GM10266 (cell line): ENCODE data around the gene BCAS3.
"Not testable (repeated sequence)": the region's sequence is repeated elsewhere in the genome, so short reads cannot be mapped to it uniquely, and the experiment has no call there.

ENCODE experiments used
- DNase-seq: peaks from one replicate; pipeline ENCODE4 v3.0.0; 2012; ENCODE audit errors: extremely low spot score
- CTCF ChIP-seq: IDR thresholded peaks from 2 replicates; pipeline ENCODE4 v1.5.1; 2012; ENCODE audit warnings: mild to moderate bottlenecking, low read depth; ENCODE audit not compliant: control insufficient read depth, insufficient read depth; ENCODE audit errors: missing control alignments

The BCAS3 gene

DNA sequence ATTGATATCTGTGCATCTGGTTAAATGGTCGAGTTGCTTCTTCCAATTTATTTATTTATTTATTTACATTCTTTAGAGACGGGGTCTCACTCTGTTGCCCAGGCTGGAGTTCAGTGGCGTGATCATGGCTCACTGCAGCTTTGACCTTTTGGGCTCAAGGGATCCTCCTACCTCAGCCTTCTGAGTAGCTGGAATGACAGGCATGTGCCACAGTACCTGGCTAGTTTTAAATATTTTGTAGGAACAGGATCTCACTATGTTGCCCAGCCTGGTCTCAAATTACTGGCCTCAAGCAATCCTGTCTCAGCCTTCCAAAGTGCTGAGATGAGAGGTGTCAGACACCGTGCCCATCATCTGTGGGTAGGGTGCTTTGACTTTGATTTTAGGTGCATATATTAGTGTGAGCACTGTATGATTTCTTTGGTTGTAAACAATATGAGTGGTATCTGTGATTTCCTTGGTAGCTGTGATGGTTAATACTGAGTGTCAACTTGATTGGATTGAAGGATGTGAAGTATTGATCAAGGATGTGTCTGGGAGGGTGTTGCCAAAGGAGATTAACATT lies 90.2 kb downstream of the BCAS3 start:
- DNase-seq: no peak
- no peak for TF ChIP-seq CTCF

- no peak for TF ChIP-seq CTCF
Observed at GRCh38 chr17:60769327-60769726, 91.7 kb downstream of the BCAS3 start.

DNA sequence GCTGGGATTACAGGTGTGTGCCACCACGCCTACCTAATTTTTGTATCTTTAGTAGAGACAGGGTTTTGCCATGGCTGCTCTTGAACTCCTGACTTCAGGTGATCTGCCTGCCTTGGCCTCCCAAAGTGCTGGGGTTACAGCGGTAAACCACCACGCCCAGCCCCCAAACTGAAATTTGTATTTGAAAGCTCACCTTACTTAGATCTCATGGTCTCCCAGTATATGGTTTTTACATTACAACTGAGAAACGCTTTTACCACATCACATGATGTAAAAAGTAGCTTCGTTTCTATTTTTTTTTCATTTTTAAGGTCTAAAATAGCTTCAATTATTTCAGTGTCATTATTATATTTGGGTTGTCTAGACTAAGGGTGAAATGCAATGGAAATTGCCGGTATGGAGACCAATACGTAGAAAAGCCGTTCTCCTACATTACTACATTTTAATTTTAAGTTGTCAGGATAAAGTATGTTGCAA lies 93.3 kb downstream of the BCAS3 start:
- no peak for DNase-seq
- no peak for TF ChIP-seq CTCF

More at GRCh38 chr17:60769327-60769726, 91.7 kb downstream of the BCAS3 start:
- DNase-seq: no peak

GRCh38 chr17:60771621-60772020 lies 94.0 kb downstream of the BCAS3 start:
- DNase-seq: not testable (repeated sequence)

- no peak for TF ChIP-seq CTCF
- no peak for DNase-seq
Observed at GRCh38 chr17:60773552-60773951, 95.9 kb downstream of the BCAS3 start.

GRCh38 chr17:60781880-60782412 lies 104.3 kb downstream of the BCAS3 start:
- no peak for DNase-seq
- no peak for TF ChIP-seq CTCF

GRCh38 chr17:60782742-60783141 lies 105.1 kb downstream of the BCAS3 start:
- DNase-seq: no peak
- no peak for TF ChIP-seq CTCF

- TF ChIP-seq CTCF: no peak
- no peak for DNase-seq
Observed at GRCh38 chr17:60790205-60790604, 112.6 kb downstream of the BCAS3 start.
